Measurements from ENCODE around the gene ODR4.

GRCh38 chr1:186420923-186421322 is 45.3 kb downstream of the ODR4 start:
- no peak for TF ChIP-seq CTCF (optimal IDR thresholded peaks at IDR 0.05 in 1 of 3, IDR thresholded peaks at IDR 0.05 in 1 of 3, conservative IDR thresholded peaks at IDR 0.05 in 1 of 3; ENCODE audit: extremely low read depth in 1 of 3, insufficient read depth in 2 of 3, low read length in 3 of 3)
- no peak for TF ChIP-seq EZH2 (IDR thresholded peaks at IDR 0.05; ENCODE audit: low read length)
